Kidney (tissue), 14 donors: ENCODE data around the gene PTPRT. TPM values are rescaled to one million over a fixed set of nuclear protein-coding genes. Genes with fewer than 3 reads are reported as not detected.
A peak's percentile ranks its signal among the peaks of the same experiment; 100 is the strongest.

Experiments
- DNase-seq, 5 donors: peaks; one replicate each; pipeline ENCODE4 v3.0.0-alpha.2; 2013 to 2020
- FAIRE-seq: peaks from 2 replicates; lab custom pipeline; 2012; peaks lifted over from hg19 to GRCh38; lab: Jason Lieb, UNC
- H3K27ac ChIP-seq, 2 donors: one replicate each; pipeline ENCODE4 v1.7.0; 2013; ENCODE audit warnings: low read depth in 2 of 2, low read length in 2 of 2, inconsistent platforms in 1 of 2
- H3K27me3 ChIP-seq: one replicate; pipeline ENCODE4 v1.7.1; 2013; ENCODE audit warnings: low read length, inconsistent platforms; ENCODE audit not compliant: control insufficient read depth, insufficient read depth
- H3K36me3 ChIP-seq, 3 donors: one replicate each; pipeline versions ENCODE4 v1.7.0 to v1.7.1; 2013; ENCODE audit warnings: low read length in 3 of 3, control low read depth in 1 of 3, inconsistent platforms in 1 of 3; ENCODE audit not compliant: insufficient read depth in 3 of 3, control insufficient read depth in 2 of 3
- H3K4me1 ChIP-seq, 3 donors: one replicate each; pipeline versions ENCODE4 v1.7.0 to v1.7.1; 2013; ENCODE audit warnings: low read length in 3 of 3, inconsistent platforms in 1 of 3, low read depth in 1 of 3; ENCODE audit not compliant: control insufficient read depth in 2 of 3, insufficient read depth in 2 of 3
- H3K4me3 ChIP-seq, 3 donors: one replicate each; pipeline versions ENCODE4 v1.7.0 to v1.8.1; 2013; ENCODE audit warnings: low read length in 3 of 3, control low read depth in 1 of 3, inconsistent platforms in 1 of 3
- H3K9ac ChIP-seq, 3 donors: one replicate each; pipeline versions ENCODE4 v1.7.0 to v1.7.1; 2013; ENCODE audit warnings: low read length in 3 of 3, control low read depth in 1 of 3, inconsistent platforms in 1 of 3
- H3K9me3 ChIP-seq, 3 donors: one replicate each; pipeline versions ENCODE4 v1.7.0 to v1.7.1; 2013; ENCODE audit warnings: low read length in 3 of 3, control low read depth in 1 of 3, inconsistent platforms in 1 of 3; ENCODE audit not compliant: control insufficient read depth in 2 of 3, insufficient read depth in 1 of 3
- CTCF ChIP-seq: IDR thresholded peaks from 3 replicates; pipeline ENCODE4 v1.5.1; 2012; ENCODE audit warnings: mild to moderate bottlenecking, moderate library complexity, borderline replicate concordance; ENCODE audit not compliant: insufficient read depth; ENCODE audit errors: extremely low read depth
- intact Hi-C: fragments of 100-400 bp; cut with DNase I; formaldehyde crosslinking; loops from one replicate; pipeline ENCODE4 v1.11.1; 2022
- polyA plus RNA-seq: library from polyadenylated mRNA; stranded (reverse); fragments of 350-450 nt; fragmentation: Illumina TruSeq; extraction: RNeasy Lipid Tissue Mini Kit (QIAGEN cat#74804); gene quantifications from one replicate; pipeline ENCODE4 v1.2.3, GENCODE V29; 2014; ENCODE audit warnings: low read depth, low replicate concordance; ENCODE audit not compliant: insufficient read depth
- total RNA-seq: library from RNA; stranded (reverse); fragmentation: NEBNext Ultra II Directional; extraction: Animal tissue kit (Norgen Biotek cat#: 25700); gene quantifications from one replicate; pipeline ENCODE4 v1.2.1, GENCODE V29; 2021
- donor health status: control.
- donor health status: control.
- donor health status: control.
- donor health status: control.
- donor health status: control.
- donor health status: DM: yes; HTN: yes; CAD: no.
- donor health status: Normal renal cell carcinoma (clear cell type).

PTPRT gene
- total and polyA plus RNA-seq, 2 donors from 2014 or later, result 0.60 TPM; not detected in 1

GRCh38 chr20:43123180-43123579 lies 66.5 kb downstream of the PTPRT start:
- Histone ChIP-seq H3K27ac (no peak overlapping the region), H3K4me3 (no peak overlapping the region), H3K27me3 (no peaks in the 10 kb centered on the region), H3K9ac (no peak overlapping the region), H3K4me1 (no peaks in the 10 kb centered on the region), H3K36me3 (no peaks in the 10 kb centered on the region), H3K9me3 (no peaks in the 10 kb centered on the region)
- no peak for FAIRE-seq
- no peak for TF ChIP-seq CTCF
- no peak for DNase-seq
- intact Hi-C loops, result no loop called here

- FAIRE-seq (no peak), DNase-seq (no peak)
- no peak for TF ChIP-seq CTCF
- Histone ChIP-seq H3K4me1 (no peaks in the 10 kb centered on the region), H3K36me3 (no peaks in the 10 kb centered on the region), H3K9me3 (no peaks in the 10 kb centered on the region), H3K9ac (no peak overlapping the region), H3K27ac (no peak overlapping the region), H3K4me3 (no peak overlapping the region), H3K27me3 (no peaks in the 10 kb centered on the region)
- intact Hi-C loops, result no loop called here
These were observed 70.0 kb downstream of the PTPRT start for GRCh38 chr20:43119720-43120119.

- intact Hi-C loops, result no loop called here
- TF ChIP-seq CTCF, result no peak
- Histone ChIP-seq H3K9ac (no peak overlapping the region), H3K9me3 (no peaks in the 10 kb centered on the region), H3K27me3 (no peaks in the 10 kb centered on the region), H3K36me3 (no peaks in the 10 kb centered on the region), H3K4me1 (no peaks in the 10 kb centered on the region), H3K4me3 (no peak overlapping the region), H3K27ac (no peak overlapping the region)
- DNase-seq (no peak), FAIRE-seq (no peak)
These were observed 87.3 kb downstream of the PTPRT start for GRCh38 chr20:43102394-43102793.

- H3K27ac ChIP-seq, result no peak overlapping the region
- intact Hi-C loops, result no loop called here
- H3K36me3 ChIP-seq, result no peaks in the 10 kb centered on the region
- DNase-seq (peak in 1 of 5 donors; percentile 58), FAIRE-seq (no peak)
- no peak overlapping the region for H3K4me3 ChIP-seq
- TF ChIP-seq CTCF, result no peak
- no peaks in the 10 kb centered on the region for H3K9me3 ChIP-seq
- no peaks in the 10 kb centered on the region for H3K27me3 ChIP-seq
- no peaks in the 10 kb centered on the region for H3K4me1 ChIP-seq
- no peak overlapping the region for H3K9ac ChIP-seq
These were observed 92.8 kb downstream of the PTPRT start for GRCh38 chr20:43096931-43097260.
